Activated CD4-positive, CD25-positive, alpha-beta regulatory T cell treated with anti-CD3 and anti-CD28 coated beads, Interleukin-2, amount 50 U/mL, for 24 hours (primary cell): ENCODE measurements around the gene FHOD3.

Source experiments
- ATAC-seq, 2 donors: fragments of 150-1000 bp; cut with Tn5 transposase; one replicate each; pipeline ENCODE4 v1.10.0; 2021; ENCODE audit warnings: mild to moderate bottlenecking in 1 of 2, moderate library complexity in 1 of 2

Gene FHOD3

GRCh38 chr18:36415171-36415570 lies 117.7 kb downstream of the FHOD3 start:
- no peak for ATAC-seq

- ATAC-seq, result no peak
These were observed 118.1 kb downstream of the FHOD3 start for GRCh38 chr18:36415625-36416024.

- no peak for ATAC-seq
These were observed 121.8 kb downstream of the FHOD3 start for GRCh38 chr18:36419188-36419899.

GRCh38 chr18:36419900-36420531 lies 122.5 kb downstream of the FHOD3 start:
- ATAC-seq, result peak; percentile 35 to 62

- no peak for ATAC-seq
These were observed 123.3 kb downstream of the FHOD3 start for GRCh38 chr18:36420826-36421225.

GRCh38 chr18:36424741-36425142 lies 127.2 kb downstream of the FHOD3 start:
- ATAC-seq, result no peak

GRCh38 chr18:36427369-36427768 lies 129.9 kb downstream of the FHOD3 start:
- ATAC-seq, result no peak

GRCh38 chr18:36427831-36428230 lies 130.3 kb downstream of the FHOD3 start:
- ATAC-seq, result no peak

GRCh38 chr18:36428431-36429029 lies 131.0 kb downstream of the FHOD3 start:
- ATAC-seq, result no peak

- no peak for ATAC-seq
These were observed 135.5 kb downstream of the FHOD3 start for GRCh38 chr18:36432880-36433555.

- ATAC-seq, result no peak
These were observed 138.9 kb downstream of the FHOD3 start for GRCh38 chr18:36436387-36436786.

GRCh38 chr18:36440614-36441013 lies 143.1 kb downstream of the FHOD3 start:
- no peak for ATAC-seq

GRCh38 chr18:36441426-36442240 lies 144.1 kb downstream of the FHOD3 start:
- no peak for ATAC-seq

GRCh38 chr18:36442717-36443116 lies 145.2 kb downstream of the FHOD3 start:
- ATAC-seq, result no peak

GRCh38 chr18:36446059-36446458 lies 148.5 kb downstream of the FHOD3 start:
- ATAC-seq, result no peak

GRCh38 chr18:36448384-36449290 lies 151.1 kb downstream of the FHOD3 start:
- ATAC-seq, result no peak

- ATAC-seq, result no peak
These were observed 151.9 kb downstream of the FHOD3 start for GRCh38 chr18:36449451-36449850.

GRCh38 chr18:36450264-36450663 lies 152.8 kb downstream of the FHOD3 start:
- no peak for ATAC-seq

- no peak for ATAC-seq
These were observed 154.1 kb downstream of the FHOD3 start for GRCh38 chr18:36451454-36452251.

GRCh38 chr18:36454245-36454644 lies 156.7 kb downstream of the FHOD3 start:
- ATAC-seq, result no peak
